Renal cortex interstitium (tissue), 15 donors: ENCODE measurements around the gene TPRX2. TPM values are rescaled to one million over a fixed set of nuclear protein-coding genes. Genes with fewer than 3 reads are reported as not detected.
"Not testable (repeated sequence)": the region's sequence is repeated elsewhere in the genome, so short reads cannot be mapped to it uniquely, and the experiment has no call there.

Experiments
- DNase-seq, 11 donors: peaks; one replicate each; pipeline ENCODE4 v3.0.0-alpha.2; 2013; ENCODE audit warnings: low read depth in 9 of 11, low spot score in 4 of 11; ENCODE audit errors: extremely low read depth in 1 of 11
- long read RNA-seq, 16 experiments: transcript quantifications; one replicate each; lab custom pipeline, GENCODE V29; 2026
- polyA plus RNA-seq, 3 donors: library from polyadenylated mRNA; unstranded; fragments of 120-200 nt; gene quantifications; one replicate each; pipeline ENCODE4 v1.2.1, GENCODE V29; 2013; ENCODE audit not compliant: insufficient read length in 3 of 3

Gene TPRX2, protein sequence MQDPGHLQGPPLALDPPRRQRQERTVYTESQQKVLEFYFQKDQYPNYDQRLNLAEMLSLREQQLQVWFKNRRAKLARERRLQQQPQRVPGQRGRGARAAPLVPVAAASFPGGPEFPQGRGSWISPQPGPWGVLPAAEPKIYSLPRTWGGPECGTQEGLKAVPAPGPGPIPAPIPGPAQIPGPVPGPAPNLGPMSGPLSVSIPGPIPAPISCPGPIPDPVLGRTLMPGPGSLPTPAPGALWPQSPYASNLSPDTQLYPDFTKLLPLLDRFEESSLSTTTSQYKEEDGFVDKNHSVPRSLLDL
- polyA plus RNA-seq: not detected
- long read RNA-seq, donor 1: 0 reads
- long read RNA-seq, donor 2: 0 reads
- long read RNA-seq, donor 3: 0 reads
- long read RNA-seq, donor 4: 0 reads
- long read RNA-seq, donor 5: 0 reads
- long read RNA-seq, donor 6: 0 reads
- long read RNA-seq, donor 7: 0 reads
- long read RNA-seq, donor 8: 0 reads
- long read RNA-seq, donor 9: 0 reads
- long read RNA-seq, donor 10: 0 reads
- long read RNA-seq, donor 11: 0 reads
- long read RNA-seq, donor 12: 0 reads
- long read RNA-seq, donor 13: 0 reads
- long read RNA-seq, donor 14: 0 reads
- long read RNA-seq, donor 15: 0 reads
- long read RNA-seq, donor 16: 0 reads

DNA sequence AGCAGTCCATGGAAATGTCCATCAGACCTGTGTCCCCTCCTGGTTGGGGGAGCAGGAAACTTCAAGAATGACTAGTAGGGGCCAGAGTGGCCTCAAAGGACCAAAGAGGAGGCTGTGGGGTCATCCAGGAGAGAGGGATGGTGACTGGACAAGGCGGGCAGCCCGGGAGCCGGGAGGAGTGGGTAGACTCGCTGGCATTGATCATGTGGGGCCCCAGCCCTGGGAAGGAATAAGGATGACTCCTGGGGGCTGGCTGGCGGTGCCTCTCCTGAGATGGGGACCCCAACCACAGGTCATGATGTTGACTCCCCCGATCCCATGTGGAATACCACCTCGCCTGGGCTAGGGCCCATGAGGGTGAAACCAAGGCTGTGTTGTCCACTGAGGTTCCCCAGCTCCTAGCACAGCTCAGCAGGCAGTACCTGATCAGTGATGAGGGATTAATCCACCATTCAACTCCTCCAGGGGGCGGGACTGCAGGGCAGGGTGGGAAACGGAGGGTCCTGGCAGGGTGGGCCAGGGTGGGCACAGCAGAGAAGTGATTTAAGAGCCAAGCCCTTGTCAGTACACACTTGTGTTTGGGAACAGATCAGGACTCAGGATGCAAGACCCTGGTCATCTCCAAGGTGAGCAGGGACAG is at the start of gene TPRX2:
TPRX2 (plus strand) TSS at position 590 of the 640 bp plus-strand sequence; CDS start at position 602, 12 bp downstream.
- DNase-seq: not testable (repeated sequence)

DNA sequence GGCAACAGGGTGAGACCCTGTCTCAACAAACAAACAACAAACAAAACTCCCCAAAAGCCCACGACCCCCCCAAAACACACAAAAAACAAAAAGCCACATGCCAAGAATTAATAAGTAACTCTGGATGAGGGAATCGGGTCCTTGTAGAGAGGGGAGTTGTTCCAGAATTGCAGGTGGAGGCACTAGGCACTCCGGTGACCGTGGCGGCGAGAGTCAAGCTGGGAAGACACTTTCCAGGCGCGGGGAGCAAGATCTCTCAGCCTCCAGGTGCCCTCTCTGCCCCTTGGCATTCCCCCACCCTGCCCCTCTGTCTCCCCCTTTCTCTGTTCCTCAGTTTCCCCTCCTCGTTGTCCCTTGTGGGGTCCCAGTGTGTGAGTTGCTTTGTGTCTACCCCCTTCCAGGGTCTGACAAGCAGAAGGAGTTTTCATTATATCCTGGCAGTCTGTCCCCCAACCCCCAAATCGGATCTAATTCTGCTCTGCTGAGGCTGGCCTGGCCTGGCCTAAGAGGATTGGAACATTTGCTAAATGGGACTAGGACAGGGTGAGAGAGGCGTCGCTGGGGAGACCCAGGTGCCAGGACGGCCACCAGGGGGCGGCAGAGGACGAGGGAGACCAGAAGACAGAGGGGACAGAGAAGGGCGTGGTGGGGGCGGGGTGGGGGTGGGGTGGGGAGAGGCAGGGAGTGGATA is 45.6 kb upstream of the TPRX2 start:
- peak in 10 of 11 donors; percentile 15 to 66 (median 40) for DNase-seq

DNA sequence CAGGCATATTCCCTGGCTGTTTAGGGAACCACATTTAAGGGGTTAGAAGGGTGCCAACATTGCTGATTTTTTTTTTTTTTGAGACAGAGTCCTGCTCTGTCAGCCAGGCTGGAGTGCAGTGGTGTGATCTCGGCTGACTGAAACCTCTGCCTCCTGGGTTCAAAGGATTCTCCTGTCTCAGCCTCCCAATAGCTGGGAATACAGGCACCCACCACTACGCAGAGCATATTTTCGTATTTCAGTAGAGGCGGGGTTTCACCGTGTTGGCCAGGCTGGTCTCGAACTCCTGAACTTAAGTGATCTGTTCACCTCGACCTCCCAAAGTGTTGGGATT is 45.1 kb upstream of the TPRX2 start:
- DNase-seq: no peak

DNA sequence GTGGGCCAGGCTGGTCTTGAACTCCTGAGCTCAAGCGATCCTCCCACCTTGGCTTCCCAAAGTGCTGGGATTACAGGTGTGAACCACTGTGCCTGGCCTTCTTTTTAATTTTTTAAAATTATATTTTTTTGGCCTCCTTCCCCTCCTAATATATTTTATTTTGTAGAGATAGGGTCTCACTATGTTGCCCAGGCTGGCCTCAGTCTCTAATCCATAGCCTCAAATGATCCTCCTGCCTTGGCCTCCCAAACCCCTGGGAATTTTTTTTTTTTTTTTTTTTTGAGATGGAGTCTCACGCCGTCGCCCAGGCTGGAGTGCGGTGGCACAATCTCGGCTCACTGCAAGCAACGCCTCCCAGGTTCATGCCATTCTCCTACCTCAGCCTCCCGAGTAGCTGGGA is 42.8 kb upstream of the TPRX2 start:
- DNase-seq: not testable (repeated sequence)

DNA sequence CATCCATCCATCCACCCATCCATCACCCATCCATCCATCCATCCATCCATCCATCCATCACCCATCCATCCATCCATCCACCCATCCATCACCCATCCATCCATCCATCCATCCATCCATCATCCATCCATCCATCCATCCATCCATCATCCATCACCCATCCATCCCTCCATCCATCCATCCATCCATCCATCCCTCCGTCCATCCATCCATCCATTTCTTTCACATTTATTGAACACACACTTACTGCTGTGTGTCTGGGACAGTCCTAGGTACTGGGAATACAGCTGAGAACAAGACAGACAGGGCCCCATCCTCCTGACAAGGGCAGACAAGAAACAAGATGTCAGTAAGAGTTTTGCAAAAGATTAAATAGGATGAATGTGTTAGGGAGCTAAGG is 40.8 kb upstream of the TPRX2 start:
- DNase-seq: not testable (repeated sequence)

DNA sequence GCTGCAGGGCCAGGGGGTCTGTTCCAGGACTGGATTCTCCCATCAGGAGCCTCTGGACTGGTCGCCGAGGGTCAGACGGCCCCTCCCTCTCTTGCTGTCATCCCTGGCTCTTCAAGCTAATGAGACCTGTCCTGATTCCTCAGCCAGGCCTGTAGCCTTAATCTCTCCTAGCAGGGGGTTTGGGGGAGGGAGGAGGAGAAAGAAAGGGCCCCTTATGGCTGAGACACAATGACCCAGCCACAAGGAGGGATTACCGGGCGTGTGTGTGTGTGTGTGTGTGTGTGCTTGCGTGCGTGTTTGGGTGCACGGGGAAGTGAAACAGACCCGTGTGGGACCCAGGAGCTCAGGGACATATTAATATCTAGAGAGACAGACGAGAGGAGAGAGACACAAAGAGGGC is 39.2 kb upstream of the TPRX2 start:
- DNase-seq: no peak

DNA sequence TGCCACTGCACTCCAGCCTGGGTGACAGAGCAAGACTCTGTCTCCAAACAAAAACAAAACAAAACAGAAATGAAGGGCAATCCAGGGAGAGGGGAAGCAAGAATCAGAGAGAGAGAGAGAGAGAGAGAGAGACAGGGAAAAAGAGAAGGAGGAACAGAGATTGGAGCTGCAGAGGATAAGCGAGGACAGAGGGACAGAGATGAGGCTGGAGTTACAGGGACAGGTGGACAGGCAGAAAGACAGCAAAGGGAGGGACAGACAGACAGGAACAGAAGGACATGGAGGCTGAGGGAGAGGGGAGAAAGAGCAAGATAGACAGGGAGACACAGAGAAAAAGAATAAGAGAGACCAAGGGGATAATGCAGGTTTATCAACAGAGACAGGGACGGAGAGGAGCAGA is 38.6 kb upstream of the TPRX2 start:
- no peak for DNase-seq

DNA sequence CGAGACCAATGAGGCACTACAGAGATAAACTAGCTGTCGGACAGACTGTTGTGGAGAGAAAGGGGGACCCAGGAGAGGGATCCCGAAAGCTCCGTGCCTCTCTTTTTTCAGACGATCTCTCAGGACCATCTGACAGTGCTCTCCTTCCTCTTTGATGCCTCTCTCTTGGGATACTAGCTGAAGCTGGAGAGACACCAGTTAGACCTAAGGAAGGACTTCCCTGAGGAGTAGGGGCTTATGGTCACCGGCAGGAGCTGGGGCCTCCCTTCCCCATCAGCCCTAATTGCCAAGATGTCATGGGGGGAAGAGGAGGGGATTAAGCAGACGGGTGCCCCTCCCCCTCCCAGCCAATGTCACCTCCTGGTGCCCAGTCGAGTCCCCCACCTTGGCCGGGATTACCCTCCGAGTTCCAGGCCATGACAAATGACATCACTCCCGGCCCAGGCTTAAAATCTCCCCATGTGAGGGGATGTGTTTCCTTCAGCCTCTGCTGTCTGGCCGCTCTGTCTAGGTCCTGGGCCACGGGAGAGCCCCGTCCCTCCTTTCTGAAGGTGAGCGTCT is 37.5 kb upstream of the TPRX2 start, which contains the start of gene CRX:
CRX (plus strand) TSS at position 478 of the 561 bp plus-strand sequence. CDS start 12,507 bp downstream, outside the sequence.
- no peak for DNase-seq

DNA sequence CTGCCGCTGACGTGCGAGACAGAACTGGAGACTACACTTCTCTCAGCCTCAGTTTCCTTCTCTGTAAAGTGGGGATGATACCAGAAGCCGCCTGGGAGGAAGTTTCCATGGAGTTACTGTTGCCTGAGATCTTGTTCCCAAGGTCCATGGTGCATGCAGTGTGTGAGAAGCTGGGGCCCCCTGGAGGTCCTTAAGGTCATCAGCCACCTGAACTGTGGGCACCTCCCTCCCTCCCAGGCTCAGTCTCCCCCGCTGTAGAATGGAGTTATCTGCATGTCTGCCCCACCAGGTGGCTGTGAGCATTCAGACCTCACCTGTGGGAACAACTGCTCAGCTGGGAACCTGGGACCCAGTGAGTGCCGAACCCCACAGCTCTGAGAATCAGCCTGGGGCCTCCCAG is 34.6 kb upstream of the TPRX2 start:
- DNase-seq: no peak

DNA sequence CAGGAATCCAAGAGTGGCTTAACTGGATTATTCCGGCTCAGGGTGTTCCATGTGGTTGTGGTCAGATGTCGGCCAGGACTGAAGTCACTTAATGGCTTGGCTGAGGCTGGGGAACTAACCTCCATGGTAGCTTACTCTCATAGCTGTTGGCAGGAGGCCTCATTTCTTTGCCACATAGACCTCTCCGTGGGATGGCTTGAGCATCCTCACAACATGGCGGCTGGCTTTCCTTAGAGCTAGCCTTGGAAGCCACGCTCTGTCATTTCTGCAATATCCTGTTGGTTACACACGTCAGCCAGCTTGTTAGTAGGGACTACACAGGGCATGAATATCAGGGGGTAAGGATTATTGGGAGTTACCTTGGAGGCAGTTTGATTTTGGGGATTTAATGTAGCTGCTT is 32.2 kb upstream of the TPRX2 start:
- no peak for DNase-seq

DNA sequence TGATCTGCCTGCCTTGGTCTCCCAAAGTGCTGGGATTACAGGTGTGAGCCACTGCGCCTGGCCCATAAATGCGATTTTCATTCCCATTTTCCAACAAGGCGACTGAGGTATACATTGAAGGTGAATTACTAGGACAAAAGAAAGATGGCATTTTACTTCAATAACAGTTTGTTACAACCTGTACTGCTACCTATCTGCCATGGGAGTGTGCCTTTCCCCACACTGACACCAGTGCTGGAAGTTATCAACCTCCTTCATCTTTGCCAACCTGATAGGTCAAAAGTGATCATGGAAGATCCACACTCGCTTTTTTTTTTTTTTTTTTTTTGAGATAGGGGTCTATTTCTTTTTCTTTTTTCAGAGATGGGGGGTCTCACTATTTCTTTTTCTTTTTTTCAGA is 26.3 kb upstream of the TPRX2 start:
- no peak for DNase-seq

DNA sequence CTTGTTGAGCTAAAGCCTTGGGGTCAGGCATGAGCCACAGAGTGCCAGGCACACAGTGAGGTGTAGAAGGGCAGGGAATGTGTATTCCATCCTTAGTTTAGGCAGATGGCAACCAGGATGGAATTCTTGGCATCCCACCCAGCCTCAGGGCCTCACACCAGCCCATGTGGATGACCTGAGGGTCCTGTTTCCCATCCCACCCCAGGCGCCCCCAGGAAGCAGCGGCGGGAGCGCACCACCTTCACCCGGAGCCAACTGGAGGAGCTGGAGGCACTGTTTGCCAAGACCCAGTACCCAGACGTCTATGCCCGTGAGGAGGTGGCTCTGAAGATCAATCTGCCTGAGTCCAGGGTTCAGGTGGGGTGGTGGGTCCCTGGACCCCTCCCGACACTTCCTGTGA is 23.0 kb upstream of the TPRX2 start:
- no peak for DNase-seq

DNA sequence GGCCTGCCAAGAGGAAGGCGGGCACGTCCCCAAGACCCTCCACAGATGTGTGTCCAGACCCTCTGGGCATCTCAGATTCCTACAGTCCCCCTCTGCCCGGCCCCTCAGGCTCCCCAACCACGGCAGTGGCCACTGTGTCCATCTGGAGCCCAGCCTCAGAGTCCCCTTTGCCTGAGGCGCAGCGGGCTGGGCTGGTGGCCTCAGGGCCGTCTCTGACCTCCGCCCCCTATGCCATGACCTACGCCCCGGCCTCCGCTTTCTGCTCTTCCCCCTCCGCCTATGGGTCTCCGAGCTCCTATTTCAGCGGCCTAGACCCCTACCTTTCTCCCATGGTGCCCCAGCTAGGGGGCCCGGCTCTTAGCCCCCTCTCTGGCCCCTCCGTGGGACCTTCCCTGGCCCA is 19.6 kb upstream of the TPRX2 start:
- DNase-seq: no peak

DNA sequence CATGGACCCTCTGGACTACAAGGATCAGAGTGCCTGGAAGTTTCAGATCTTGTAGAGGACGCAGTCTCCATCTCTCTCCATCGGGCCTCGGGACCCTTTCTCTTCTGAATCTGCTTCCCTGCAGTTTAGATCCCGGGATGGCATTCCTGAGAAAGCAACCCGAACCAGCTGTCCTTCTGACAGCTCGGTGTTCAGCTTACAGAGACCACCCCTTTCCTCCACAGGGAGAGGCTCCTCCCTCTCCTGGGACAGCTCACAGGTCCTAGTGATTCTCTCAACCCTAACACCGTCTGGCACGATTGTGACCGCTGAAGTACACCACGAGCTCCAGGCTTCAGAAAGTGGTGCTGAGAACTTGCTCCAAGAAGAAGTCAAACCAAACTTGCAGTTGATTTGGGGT is 19.1 kb upstream of the TPRX2 start:
- DNase-seq: peak in 7 of 11 donors; percentile 31 to 57 (median 42)

DNA sequence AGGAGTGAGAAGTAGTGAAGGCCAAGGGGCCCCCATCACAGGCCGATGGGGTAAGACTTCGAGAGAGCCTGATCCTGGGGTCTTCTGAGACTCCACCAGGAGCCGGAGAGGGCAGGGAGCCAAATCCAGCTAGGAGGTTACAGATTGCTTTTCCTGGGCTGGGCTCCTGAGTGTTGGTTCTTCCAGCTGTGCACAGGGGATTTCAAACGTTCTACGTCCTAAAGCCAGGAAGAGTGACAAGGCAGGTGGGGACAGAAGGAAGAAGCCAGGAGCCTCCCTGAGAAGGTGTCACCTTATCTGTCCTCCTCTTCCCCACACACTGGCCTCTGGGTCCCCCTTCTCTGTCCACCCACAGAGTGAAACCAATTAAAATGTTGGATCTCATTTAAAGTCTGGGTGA is 16.1 kb upstream of the TPRX2 start:
- no peak for DNase-seq

DNA sequence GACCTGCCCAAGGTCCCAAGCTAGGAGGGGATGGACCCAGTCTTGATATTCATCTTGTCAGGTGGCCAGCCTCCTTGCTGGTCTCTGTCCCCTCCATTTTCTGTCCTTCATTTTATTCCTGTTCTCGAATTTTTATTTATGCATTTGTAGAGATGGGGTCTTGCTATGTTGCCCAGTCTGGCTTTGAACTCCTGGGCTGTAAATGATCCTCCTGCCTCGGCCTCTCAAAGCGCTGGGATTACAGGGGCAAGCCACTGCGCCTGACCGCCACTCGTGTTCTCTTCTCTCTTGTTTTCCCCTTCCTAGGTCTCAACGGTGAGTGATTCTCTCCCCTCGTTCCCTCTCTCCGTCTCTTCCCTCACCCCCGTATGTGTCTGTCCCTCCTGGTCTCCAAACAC is 10.6 kb upstream of the TPRX2 start:
- no peak for DNase-seq

DNA sequence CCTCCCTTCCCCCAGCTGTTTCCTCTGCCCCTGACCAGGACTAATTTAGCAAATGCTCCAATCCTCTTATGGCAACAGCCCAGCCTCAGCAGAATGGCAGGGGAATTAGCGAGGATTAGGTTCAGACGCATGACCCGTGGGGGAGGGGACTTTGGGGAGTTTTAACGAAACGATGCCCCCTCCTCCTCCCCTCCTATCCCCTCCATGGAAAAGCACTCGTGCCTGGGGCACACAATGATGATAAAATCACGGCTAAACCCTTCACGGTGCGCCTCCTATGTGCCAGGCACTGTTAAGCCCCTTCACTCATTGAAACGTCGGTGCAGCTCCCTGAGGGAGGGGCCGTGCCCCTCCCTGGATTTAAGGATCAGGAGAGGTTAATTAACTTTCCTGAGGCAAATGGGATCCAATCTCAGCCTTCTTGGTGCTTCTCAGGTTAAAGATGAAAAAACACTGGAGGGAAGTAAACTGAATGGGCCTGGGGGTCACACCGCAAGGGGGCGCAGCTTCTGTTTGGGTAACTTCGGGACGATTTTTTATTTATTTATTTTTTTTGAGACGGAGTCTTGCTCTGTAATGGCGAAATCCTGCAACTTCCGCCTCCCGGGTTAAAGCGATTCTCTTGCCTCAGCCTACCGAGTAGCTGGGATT is 10.1 kb upstream of the TPRX2 start:
- no peak for DNase-seq

DNA sequence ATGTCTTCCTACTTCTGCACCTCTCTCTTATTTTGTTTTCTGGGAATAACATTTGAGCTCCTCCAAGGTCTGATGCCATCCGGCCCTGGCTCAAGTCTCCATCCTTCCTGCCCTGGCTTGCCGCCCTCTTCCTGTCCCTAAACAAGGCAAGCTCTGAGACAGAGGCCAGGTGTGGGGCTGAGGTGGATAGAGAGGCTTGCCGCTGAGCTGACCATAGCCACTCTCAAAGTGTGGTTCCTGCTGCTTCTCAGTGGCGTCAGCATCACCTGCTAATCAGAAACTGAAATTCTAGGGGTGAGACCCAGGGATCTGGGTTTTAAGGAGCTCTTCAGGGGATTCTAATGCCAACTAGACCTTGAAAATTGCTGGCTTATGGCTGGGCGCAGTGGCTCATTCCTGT is 6.0 kb upstream of the TPRX2 start:
- no peak for DNase-seq

DNA sequence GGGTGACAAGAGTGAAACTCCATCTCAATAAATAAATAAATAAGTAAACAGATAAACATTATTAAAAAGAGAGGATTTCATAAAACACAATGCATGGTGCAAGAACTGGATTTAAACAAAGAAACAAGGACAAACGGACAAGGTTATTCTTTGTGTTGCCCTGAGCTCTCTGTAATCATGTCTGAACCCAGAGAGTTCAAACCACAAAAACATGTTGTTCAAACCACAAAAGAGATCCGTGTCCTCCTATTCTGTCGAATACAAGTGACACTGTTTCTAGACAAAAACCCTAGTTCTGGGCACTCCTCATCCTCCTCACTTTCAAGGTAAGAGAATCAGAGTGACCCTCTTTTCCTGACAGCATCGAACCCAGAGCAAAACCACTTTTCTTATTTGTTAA is 4.6 kb upstream of the TPRX2 start:
- no peak for DNase-seq
